ENCODE data around the gene WNT11.
A peak's percentile ranks its signal among the peaks of the same experiment; 100 is the strongest.

The WNT11 gene

DNA sequence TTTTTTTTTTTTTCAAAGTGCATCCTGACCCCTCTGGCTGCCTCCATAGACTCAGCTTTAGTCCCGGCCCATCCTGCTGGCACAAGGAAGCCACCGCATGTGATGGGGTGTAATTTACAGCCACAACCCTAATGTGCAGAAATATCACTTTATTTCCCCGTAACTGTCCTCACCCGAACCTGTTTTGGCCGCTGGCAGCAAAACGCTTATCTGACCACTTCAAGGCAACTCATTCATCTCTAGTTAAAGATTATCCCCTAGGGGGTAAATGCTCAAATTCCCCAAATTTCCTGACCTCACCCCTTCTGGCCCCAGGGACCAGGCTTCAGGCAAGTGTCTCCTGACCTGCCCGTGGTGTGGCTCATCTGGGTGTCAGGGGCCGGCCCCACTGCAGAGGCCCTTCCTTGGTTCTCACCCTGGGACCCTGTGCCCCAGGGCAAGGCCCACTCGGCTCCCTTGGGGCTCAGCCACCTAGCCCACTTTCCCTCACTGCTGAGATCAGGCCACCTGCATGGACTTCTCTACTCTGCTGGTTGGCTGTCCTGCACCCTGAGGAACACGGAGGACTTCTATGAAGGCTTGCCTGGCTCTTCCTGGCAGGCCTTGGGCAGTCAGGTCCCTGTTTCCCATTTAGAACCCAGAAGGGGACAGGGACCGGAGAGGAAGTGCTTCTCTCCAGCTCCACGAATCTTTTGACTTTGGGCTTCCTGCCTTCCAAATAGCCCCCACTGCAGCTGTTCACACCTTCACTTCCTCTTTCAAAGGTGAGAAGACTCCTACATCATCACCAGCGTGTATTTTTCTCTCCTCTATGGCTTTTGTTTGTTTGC is 53.3 kb downstream of the WNT11 start:
- Mint-ChIP-seq H3K27ac (peak overlapping the region; percentile 91), H3K9me3 (no peaks in the 10 kb centered on the region), H3K4me3 (peak overlapping the region; percentile 64), H3K27me3 (no peaks in the 10 kb centered on the region), H3K4me1 (peaks cover 33% of the 10 kb centered on the region), H3K36me3 (no peaks in the 10 kb centered on the region)
- ATAC-seq, result peak; percentile 76

GRCh38 chr11:76152086-76152681 is 54.1 kb downstream of the WNT11 start:
- peaks cover 33% of the 10 kb centered on the region for H3K4me1 Mint-ChIP-seq
- ATAC-seq, result peak; percentile 73

GRCh38 chr11:76151556-76152085 is 54.7 kb downstream of the WNT11 start:
- Mint-ChIP-seq H3K9me3 (no peaks in the 10 kb centered on the region), H3K4me3 (peak overlapping the region; percentile 64)

More at GRCh38 chr11:76152086-76152681, 54.1 kb downstream of the WNT11 start:
- no peaks in the 10 kb centered on the region for H3K27me3 Mint-ChIP-seq
- H3K9me3 Mint-ChIP-seq, result no peaks in the 10 kb centered on the region
- H3K4me3 Mint-ChIP-seq, result peak overlapping the region; percentile 64
- H3K36me3 Mint-ChIP-seq, result no peaks in the 10 kb centered on the region
- peak overlapping the region; percentile 91 for H3K27ac Mint-ChIP-seq

GRCh38 chr11:76150141-76150540 is 56.2 kb downstream of the WNT11 start:
- Mint-ChIP-seq H3K27me3 (no peaks in the 10 kb centered on the region), H3K9me3 (no peaks in the 10 kb centered on the region), H3K4me3 (no peak overlapping the region), H3K27ac (peak overlapping the region; percentile 4), H3K4me1 (peaks cover 33% of the 10 kb centered on the region), H3K36me3 (no peaks in the 10 kb centered on the region)
- ATAC-seq, result no peak

More at GRCh38 chr11:76151556-76152085, 54.7 kb downstream of the WNT11 start:
- H3K36me3 Mint-ChIP-seq, result no peaks in the 10 kb centered on the region
- H3K27me3 Mint-ChIP-seq, result no peaks in the 10 kb centered on the region
- no peak for ATAC-seq
- H3K27ac Mint-ChIP-seq, result peak overlapping the region; percentile 91
- H3K4me1 Mint-ChIP-seq, result peaks cover 33% of the 10 kb centered on the region

DNA sequence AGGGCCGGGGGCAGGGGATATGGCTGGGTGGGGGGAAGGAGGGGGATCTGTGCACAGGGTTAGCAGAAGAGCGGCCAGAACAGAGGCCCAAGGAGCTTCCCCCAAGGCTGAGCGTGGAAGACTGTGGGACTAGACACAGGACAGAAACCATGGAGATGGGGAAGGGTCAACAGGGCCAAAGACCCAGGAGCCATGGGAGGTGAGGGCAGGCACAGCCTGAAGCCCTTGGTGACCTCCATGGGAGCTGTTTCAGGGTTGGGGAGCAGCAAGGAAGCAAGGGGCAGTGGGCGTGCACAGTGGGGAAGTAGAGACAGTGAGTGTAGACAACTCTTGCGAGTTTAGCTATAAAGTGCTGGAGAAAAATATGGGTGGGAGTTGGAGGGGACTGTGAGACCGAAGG is 56.6 kb downstream of the WNT11 start:
- H3K27ac Mint-ChIP-seq, result peak overlapping the region; percentile 4
- no peak overlapping the region for H3K4me3 Mint-ChIP-seq
- no peaks in the 10 kb centered on the region for H3K27me3 Mint-ChIP-seq
- H3K36me3 Mint-ChIP-seq, result no peaks in the 10 kb centered on the region
- H3K4me1 Mint-ChIP-seq, result peaks cover 33% of the 10 kb centered on the region
- no peaks in the 10 kb centered on the region for H3K9me3 Mint-ChIP-seq
- ATAC-seq, result no peak

- peak overlapping the region; percentile 4 for H3K27ac Mint-ChIP-seq
- peaks cover 27% of the 10 kb centered on the region for H3K4me1 Mint-ChIP-seq
- no peaks in the 10 kb centered on the region for H3K9me3 Mint-ChIP-seq
These were observed 57.2 kb downstream of the WNT11 start for GRCh38 chr11:76148941-76149613.

DNA sequence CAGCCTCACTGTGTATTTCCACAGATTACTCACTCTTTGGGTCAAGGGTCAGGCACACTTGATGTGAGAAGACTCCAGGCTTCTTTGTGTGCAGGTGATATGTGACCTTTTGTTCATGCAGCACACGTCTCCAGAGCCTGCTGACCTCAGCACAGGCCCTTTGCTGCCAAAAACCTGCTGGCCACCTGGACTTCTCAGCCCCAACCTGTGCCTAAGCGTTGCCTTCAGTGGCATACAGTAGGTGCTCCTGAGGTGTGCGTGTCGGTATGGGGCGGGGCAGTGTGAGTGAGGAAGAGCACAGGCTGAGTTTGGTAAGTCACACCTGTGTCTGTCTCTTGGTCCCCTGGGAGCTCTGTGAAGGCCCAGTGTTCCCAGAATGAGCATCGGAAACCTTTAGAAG is 58.1 kb downstream of the WNT11 start:
- no peak overlapping the region for H3K4me3 Mint-ChIP-seq
- H3K27me3 Mint-ChIP-seq, result no peaks in the 10 kb centered on the region
- H3K4me1 Mint-ChIP-seq, result peaks cover 19% of the 10 kb centered on the region
- H3K27ac Mint-ChIP-seq, result no peak overlapping the region
- H3K9me3 Mint-ChIP-seq, result no peaks in the 10 kb centered on the region
- H3K36me3 Mint-ChIP-seq, result no peaks in the 10 kb centered on the region
- ATAC-seq, result no peak

More at GRCh38 chr11:76148941-76149613, 57.2 kb downstream of the WNT11 start:
- no peaks in the 10 kb centered on the region for H3K27me3 Mint-ChIP-seq
- no peaks in the 10 kb centered on the region for H3K36me3 Mint-ChIP-seq
- H3K4me3 Mint-ChIP-seq, result no peak overlapping the region
- no peak for ATAC-seq

GRCh38 chr11:76147106-76147740 is 59.1 kb downstream of the WNT11 start:
- no peak for ATAC-seq
- Mint-ChIP-seq H3K27me3 (no peaks in the 10 kb centered on the region), H3K36me3 (peaks cover 8% of the 10 kb centered on the region), H3K27ac (no peak overlapping the region), H3K4me1 (peaks cover 9% of the 10 kb centered on the region), H3K4me3 (no peak overlapping the region), H3K9me3 (no peaks in the 10 kb centered on the region)

DNA sequence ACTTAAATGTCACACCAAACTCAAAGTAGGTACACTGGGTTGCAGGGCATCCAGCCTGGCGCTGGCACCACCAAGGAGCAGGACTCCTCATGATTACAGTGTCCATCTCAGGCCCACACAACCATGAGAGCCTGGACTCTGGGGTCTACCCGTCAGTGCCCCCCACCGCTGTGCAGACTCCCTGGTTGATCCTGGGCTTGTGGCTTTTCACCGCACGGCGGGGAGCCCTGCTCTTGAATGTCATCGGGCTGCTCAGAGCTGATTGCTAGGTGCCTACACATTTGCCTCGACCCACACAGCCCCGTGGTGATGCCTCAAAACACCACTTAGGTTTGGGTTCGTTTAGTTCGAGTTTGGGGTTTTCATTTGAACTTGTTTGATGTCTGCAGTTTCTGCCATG is 63.0 kb downstream of the WNT11 start:
- Mint-ChIP-seq H3K4me1 (peaks cover 6% of the 10 kb centered on the region), H3K9me3 (no peaks in the 10 kb centered on the region), H3K27me3 (no peaks in the 10 kb centered on the region), H3K27ac (no peak overlapping the region), H3K36me3 (peaks cover 36% of the 10 kb centered on the region), H3K4me3 (no peak overlapping the region)
- no peak for ATAC-seq

GRCh38 chr11:76141901-76142588 is 64.3 kb downstream of the WNT11 start:
- H3K4me3 Mint-ChIP-seq, result no peak overlapping the region
- H3K9me3 Mint-ChIP-seq, result no peaks in the 10 kb centered on the region
- no peak overlapping the region for H3K27ac Mint-ChIP-seq
- peaks cover 39% of the 10 kb centered on the region for H3K36me3 Mint-ChIP-seq
- no peak for ATAC-seq
- H3K4me1 Mint-ChIP-seq, result peaks cover 6% of the 10 kb centered on the region
- H3K27me3 Mint-ChIP-seq, result no peaks in the 10 kb centered on the region

GRCh38 chr11:76140912-76141574 is 65.3 kb downstream of the WNT11 start:
- H3K27me3 Mint-ChIP-seq, result no peaks in the 10 kb centered on the region

GRCh38 chr11:76139314-76139713 is 67.0 kb downstream of the WNT11 start:
- Mint-ChIP-seq H3K4me3 (no peak overlapping the region), H3K4me1 (peaks cover 6% of the 10 kb centered on the region), H3K27me3 (no peaks in the 10 kb centered on the region), H3K27ac (peak overlapping the region; percentile 57), H3K36me3 (peaks cover 49% of the 10 kb centered on the region), H3K9me3 (no peaks in the 10 kb centered on the region)
- ATAC-seq, result peak; percentile 48

More at GRCh38 chr11:76140912-76141574, 65.3 kb downstream of the WNT11 start:
- no peak for ATAC-seq
- Mint-ChIP-seq H3K4me1 (peaks cover 6% of the 10 kb centered on the region), H3K27ac (no peak overlapping the region), H3K9me3 (no peaks in the 10 kb centered on the region), H3K36me3 (peaks cover 39% of the 10 kb centered on the region), H3K4me3 (no peak overlapping the region)
